ENCODE data around the gene NCAM1.

NCAM1 gene

DNA sequence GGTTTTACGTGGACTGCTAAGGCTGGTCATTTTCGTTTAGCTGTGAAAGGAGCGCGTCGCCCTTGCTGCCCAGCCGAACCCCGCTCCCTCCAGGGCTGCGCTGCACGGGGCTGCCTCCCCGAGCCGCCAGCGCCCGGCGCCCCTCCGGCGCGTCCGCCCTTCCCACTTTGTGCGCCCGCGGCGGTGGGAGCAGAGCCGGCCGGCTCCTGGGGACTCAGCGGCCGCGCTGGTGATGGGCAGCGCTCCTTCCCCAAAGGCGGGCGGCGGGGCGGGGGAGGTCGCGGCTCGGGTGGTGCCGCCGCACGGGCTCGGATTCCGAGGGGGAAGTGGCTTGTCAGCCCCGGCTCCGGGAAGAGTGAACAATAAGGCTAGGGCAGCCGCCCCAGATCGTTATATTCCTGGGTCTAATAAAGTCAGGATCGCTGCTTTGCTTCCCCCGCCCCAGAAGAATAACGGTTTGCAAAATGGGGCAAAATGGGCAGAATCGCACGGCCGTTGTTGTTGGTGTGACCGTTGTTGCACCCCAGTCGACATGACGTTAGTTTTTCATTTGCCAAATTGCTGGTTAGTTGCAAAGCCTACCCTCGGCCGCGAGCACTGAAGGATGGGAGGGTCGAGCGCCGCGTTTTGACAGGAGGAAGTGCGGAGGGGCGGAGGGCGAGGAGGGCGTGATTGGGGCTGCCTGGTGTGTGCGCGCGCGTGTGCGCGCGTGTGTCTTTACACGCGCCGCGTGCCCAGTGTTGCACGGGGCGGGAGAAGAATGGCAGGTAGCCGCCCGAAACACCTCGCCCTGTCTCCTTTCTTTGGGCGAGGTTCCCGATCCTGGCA is 745 bp downstream of the NCAM1 start:
- peak overlapping the region; percentile 59 for H3K4me3 ChIP-seq (ENCODE audit: low read length)
- TF ChIP-seq CTCF (conservative IDR thresholded peaks at IDR 0.05; ENCODE audit: low read depth, low read length), result no peak
- no peak for DNase-seq (ENCODE audit: low read depth)

DNA sequence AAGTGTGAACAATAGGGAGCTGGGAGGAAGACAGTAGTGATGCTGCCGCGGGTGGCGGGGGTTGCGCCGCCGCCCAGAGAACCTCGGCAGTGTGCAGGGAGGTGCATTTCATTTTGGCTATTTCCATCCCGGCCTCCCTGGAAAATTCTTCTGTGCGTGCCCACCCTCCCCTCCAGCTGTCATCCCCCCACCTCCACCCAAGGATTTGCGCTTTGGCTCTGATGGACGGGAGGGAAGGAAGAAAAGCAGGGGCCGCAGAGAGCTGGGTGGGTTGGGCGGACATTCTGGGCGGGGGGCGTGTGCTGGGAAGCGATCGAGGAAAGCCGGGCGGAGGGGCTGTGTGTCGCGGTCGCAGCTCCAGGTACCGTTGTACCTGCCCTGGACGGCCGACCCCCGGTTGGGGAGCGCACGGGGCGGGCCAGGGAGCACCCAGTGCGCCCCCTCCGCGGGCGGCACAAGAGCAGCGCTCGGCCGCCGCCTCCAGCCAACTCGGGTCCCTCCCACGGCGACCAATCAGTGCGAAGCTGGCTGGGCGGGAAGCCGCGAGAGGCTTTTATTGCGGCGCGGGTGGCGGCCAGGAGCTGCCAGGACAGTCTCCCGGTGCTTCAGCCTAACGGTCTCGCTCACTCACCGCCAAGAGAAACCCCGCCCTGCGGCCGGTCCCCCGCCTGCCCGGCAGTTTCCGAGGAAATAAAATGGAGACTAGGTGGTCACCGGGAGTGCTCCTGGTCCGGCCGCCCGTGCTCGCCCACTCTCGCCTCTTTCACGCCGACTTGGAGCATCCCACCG is 1.6 kb downstream of the NCAM1 start:
- TF ChIP-seq CTCF (conservative IDR thresholded peaks at IDR 0.05; ENCODE audit: low read depth, low read length), result no peak
- H3K4me3 ChIP-seq (ENCODE audit: low read length), result peak overlapping the region; percentile 59
- no peak for DNase-seq (ENCODE audit: low read depth)

DNA sequence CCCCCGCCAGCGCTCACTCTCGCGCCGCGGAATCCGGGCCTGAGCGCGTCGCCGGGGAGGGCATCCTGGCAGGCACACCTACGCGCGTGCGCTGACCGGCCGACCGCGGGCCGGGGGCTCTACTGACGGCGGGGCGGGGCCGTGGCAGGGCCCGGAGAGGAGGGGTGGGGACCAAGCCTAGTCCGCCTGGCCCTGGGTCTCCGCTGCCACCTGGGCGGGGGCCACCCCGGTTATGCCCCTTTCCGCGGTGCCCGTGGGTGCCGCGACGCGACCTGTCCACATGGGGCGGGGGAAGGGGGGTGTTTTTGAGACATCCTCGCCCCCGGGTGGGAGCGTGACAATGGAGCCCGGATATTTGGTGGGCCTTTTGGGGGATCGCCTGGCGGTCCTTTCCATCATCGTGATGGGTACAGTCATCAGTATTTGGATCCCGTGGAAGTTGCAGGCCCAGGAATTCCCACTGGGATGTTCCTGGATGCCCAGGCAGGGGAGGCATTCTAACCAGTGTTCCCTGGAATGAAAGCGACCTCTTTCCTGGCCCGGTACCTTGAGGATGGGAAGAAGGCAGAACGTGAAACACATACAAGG is 2.2 kb downstream of the NCAM1 start:
- TF ChIP-seq CTCF (conservative IDR thresholded peaks at IDR 0.05; ENCODE audit: low read depth, low read length), result no peak
- no peak for DNase-seq (ENCODE audit: low read depth)
- H3K4me3 ChIP-seq (ENCODE audit: low read length), result peak overlapping the region; percentile 59

DNA sequence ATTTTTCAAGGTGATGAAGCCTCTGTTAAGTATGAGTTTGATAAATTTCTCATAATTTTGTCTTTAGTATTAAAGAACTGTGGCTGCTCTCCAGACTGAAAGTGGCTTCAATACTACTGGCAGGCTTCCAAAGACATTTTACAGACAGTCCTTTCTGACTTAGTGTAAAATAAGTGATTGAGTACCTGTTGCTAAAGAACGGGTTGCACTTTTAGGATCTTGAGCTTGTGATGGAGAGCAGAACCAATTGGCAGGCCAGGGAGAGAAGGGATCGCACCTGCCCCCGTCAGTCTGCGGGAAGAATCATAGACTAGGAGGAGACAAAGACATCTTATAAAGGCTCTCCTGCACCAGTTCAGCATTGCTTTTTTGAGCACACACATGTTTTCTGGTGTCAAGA is 4.4 kb downstream of the NCAM1 start:
- no peak for DNase-seq (ENCODE audit: low read depth)
- TF ChIP-seq CTCF (conservative IDR thresholded peaks at IDR 0.05; ENCODE audit: low read depth, low read length), result no peak
- H3K4me3 ChIP-seq (ENCODE audit: low read length), result no peak overlapping the region

DNA sequence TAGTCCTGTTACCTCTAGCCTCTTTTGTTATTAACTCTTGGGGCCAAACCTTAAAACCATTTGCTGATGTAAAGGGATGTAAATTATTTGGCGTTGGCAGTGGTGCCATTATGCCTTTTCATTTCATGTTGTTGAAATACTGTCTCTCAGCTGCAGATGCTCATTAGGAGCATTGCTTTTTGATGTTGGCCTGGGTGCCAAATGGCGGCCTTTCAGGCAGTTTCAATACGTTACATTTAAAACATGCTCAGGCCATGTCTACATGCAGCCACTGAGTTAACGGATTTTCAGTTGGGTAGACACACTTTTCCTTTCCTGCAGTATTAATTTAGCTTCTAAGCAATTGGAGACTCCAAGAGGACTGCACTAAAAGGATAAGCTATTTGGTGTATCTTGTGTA is 5.3 kb downstream of the NCAM1 start:
- no peak overlapping the region for H3K4me3 ChIP-seq (ENCODE audit: low read length)
- DNase-seq (ENCODE audit: low read depth), result no peak
- no peak for TF ChIP-seq CTCF (conservative IDR thresholded peaks at IDR 0.05; ENCODE audit: low read depth, low read length)

GRCh38 chr11:112967082-112967481 is 5.9 kb downstream of the NCAM1 start:
- H3K4me3 ChIP-seq (ENCODE audit: low read length), result no peak overlapping the region
- no peak for TF ChIP-seq CTCF (conservative IDR thresholded peaks at IDR 0.05; ENCODE audit: low read depth, low read length)
- no peak for DNase-seq (ENCODE audit: low read depth)
